ENCODE results near the gene ELFN2.

ELFN2 gene

GRCh38 chr22:37455896-37456295 is 28.6 kb upstream of the ELFN2 start:
- DNase-seq (ENCODE audit: low read depth in 2 of 2), result no peak

GRCh38 chr22:37454857-37455686 is 27.8 kb upstream of the ELFN2 start:
- no peak for DNase-seq (ENCODE audit: low read depth in 2 of 2)

DNA sequence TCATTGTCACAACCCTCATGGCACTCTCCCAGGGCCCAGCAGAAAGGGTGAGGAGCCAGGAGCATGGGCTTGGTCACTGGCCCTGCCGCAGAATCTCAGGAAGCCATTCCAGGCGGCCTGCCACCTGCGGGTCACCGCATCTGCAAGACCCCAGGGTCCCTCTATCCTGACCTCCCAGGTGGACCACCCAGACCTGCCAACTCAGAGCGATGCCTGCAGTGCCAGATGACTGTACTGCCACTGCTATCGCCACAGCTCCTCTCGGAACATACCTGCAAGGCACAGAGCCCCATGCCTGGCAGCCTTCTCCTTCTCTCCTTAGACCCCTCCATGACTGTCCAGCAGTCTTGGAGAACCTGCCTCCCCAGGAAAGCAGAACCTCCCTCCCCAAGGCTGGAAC is 26.4 kb upstream of the ELFN2 start:
- no peak for DNase-seq (ENCODE audit: low read depth in 2 of 2)

- no peak for DNase-seq (ENCODE audit: low read depth in 2 of 2)
These were observed 23.9 kb upstream of the ELFN2 start for GRCh38 chr22:37451218-37451617.

DNA sequence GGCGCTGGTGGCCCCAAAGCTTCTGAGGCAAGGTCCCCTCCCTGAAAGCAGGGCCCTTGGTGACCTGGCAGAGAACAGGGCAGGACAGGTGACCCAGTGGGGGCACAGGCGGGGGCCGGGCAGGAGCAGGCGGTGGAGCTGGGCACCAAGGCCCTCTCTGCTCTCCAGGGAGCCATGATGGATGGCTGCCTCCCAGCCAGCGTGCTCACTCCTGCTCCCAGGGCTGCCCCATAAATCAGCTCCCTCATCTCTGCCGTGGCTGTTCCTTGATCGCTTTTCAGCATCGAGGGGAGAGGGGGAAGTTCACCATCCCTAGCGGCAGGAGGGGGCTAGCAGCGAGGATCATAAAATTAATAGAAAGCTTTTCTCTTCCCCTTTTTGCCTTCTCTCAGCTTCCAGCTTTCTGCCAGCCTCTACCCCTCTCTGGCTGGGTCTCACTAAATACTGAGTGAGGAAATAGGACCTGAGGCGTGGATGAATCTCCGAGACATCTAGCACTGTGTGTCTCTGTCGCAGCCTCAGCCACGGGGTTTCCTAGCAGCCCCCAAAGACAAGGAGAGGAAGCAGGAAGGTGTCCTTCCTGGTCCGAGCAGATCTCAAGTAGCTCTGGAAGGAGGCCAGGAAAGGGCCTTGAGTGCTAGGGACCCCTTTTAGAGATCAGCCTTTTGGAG is 22.2 kb upstream of the ELFN2 start:
- no peak for DNase-seq (ENCODE audit: low read depth in 2 of 2)

- DNase-seq (ENCODE audit: low read depth in 2 of 2), result no peak
These were observed 21.3 kb upstream of the ELFN2 start for GRCh38 chr22:37448516-37449127.

DNA sequence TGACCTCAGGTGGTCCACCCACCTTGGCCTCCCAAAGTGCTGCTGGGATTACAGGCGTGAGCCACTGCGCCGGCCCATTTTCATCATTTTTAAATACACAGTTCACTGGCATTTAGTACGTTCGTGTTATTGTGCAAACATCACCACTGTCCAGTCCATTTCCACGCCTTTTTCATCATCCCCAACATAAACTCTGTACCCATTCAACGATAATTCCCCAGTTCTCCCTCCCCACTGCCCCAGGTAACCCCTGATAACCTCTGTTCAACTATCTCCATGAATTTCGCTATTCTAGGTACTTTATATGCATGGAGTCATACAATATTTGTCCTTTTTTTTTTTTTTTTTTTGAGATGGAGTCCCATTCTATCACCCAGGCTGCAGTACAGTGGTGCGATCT is 18.2 kb upstream of the ELFN2 start:
- no peak for DNase-seq (ENCODE audit: low read depth in 2 of 2)

GRCh38 chr22:37443977-37444376 is 16.7 kb upstream of the ELFN2 start:
- DNase-seq (ENCODE audit: low read depth in 2 of 2), result no peak

- DNase-seq (ENCODE audit: low read depth in 2 of 2), result no peak
These were observed 15.8 kb upstream of the ELFN2 start for GRCh38 chr22:37443086-37443485.

GRCh38 chr22:37442537-37442936 is 15.3 kb upstream of the ELFN2 start:
- DNase-seq (ENCODE audit: low read depth in 2 of 2), result no peak

GRCh38 chr22:37442135-37442534 is 14.9 kb upstream of the ELFN2 start:
- no peak for DNase-seq (ENCODE audit: low read depth in 2 of 2)

GRCh38 chr22:37440875-37441274 is 13.6 kb upstream of the ELFN2 start:
- DNase-seq (ENCODE audit: low read depth in 2 of 2), result no peak

DNA sequence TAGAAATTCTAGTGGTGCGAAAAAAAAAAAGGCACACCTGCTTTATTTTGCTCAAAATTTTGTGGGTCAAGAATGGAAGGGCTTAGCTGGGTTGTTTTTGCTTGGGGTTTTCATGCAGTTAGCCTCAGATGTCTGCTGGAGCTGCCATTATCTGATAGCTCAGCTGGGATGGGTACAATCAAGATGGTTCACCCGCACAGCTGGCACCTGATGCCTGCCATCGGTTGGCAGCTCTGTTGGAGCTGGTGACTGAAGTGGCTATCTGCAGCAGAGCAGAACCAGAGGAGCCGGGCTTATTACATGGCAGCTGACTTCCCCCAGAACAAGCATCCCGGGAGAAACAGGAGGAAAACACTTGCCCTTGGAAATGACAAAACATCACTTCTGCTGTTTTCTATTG is 12.1 kb upstream of the ELFN2 start:
- DNase-seq (ENCODE audit: low read depth in 2 of 2), result no peak

- DNase-seq (ENCODE audit: low read depth in 2 of 2), result no peak
These were observed 8.8 kb upstream of the ELFN2 start for GRCh38 chr22:37435970-37436603.

GRCh38 chr22:37433786-37434185 is 6.5 kb upstream of the ELFN2 start:
- DNase-seq (ENCODE audit: low read depth in 2 of 2), result no peak

GRCh38 chr22:37432708-37433054 is 5.4 kb upstream of the ELFN2 start:
- DNase-seq (ENCODE audit: low read depth in 2 of 2), result no peak

GRCh38 chr22:37431801-37432707 is 4.8 kb upstream of the ELFN2 start:
- no peak for DNase-seq (ENCODE audit: low read depth in 2 of 2)

DNA sequence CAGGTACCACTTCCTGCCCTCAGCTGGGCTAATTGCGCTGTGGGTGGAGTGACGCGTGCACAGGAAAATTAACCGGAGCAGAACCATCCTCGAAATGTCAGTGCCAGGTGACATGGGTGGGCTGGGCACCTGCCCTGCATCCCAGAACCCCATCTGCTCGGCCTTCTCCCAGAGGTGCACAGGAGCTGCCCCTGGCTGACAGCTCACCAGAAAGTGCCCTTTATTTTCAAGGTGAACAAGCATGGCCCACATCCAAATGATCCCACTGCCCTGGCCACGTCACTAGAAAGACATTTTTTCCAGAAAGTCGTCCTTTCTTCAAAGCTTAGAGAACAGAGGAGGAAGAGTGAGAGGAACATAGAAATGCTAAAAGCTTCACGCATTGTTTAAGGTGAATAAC is 4.1 kb upstream of the ELFN2 start:
- no peak for DNase-seq (ENCODE audit: low read depth in 2 of 2)

DNA sequence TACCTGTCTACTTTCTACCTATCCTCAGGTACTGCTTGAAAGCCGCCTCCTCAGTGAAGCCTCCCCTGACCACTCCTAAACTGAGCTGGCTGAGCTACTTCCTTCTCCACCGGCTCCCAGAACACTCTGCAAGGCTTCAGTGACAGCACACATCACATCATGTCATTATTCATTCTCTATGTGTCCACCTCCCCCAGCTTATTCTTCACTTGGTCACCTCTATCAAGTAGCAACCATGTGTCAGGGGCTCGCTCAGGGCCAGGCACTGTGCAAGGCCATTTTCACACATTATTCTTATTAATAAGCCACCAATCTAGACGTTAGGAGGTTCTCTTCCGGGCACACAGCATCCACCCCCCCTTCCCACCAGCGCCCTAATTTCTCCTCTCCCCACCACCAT is 3.7 kb upstream of the ELFN2 start:
- no peak for DNase-seq (ENCODE audit: low read depth in 2 of 2)

DNA sequence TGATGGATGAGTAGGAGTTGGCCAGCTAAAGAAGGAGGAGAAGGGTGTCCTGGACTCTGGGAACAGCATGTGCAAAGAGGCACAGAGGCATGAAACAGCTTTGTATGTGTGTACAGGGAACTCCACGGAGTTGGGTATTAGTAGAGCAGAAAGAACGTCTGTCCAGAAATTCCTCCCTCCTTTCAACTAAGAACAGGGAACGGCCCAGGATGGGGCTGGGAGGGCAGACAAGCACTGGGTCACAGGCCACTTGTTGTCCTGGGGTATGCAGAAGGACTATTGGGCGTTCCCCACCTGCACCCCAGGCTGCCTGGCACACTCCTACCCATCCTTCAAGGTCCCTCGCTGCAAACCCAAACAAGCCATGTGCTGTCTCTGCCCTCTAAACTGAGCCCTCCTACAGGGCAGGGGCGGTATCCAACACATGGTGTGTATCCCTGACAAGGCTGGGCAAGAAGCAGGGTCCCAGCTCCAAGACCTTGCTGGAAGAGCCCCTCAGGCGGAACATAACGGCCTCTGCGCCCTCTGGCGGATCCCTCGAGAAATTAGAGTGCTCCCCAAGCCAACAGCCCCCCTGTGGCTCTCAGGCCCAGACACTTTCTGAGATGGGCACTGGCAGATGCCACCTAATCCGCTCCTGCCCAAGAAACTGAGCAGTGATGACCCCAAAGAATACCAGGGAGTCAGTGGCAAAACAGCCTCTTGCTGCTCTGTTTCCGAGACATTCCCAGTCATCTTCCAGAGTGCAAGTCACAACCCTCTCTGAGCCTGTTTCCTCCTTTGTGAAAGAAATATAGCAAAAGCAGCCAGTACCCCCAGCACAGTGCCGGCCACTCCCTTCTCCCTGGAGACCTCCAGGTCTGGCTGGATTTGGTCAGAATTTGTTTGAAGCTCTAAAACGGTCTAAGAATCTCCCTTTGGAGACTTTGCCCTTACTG is 1.6 kb upstream of the ELFN2 start:
- peak; percentile 23 to 35 for DNase-seq (ENCODE audit: low read depth in 2 of 2)

All from stimulated activated CD4-positive, alpha-beta T cell treated with anti-CD3 and anti-CD28 coated beads, Interleukin-1b, Interleukin-23, amount 100 ng/mL, for 1 hour (primary cell).